ENCODE results near the gene PIBF1. TPM values are rescaled to one million over a fixed set of nuclear protein-coding genes. Genes with fewer than 3 reads are reported as not detected.

The PIBF1 gene
- total and polyA plus RNA-seq, 10 of the 15 experiments (the other 5 are each of a cell fraction or from before 2014, with no cell fraction given): 6.4 to 24.5 (median 11.1) TPM

DNA sequence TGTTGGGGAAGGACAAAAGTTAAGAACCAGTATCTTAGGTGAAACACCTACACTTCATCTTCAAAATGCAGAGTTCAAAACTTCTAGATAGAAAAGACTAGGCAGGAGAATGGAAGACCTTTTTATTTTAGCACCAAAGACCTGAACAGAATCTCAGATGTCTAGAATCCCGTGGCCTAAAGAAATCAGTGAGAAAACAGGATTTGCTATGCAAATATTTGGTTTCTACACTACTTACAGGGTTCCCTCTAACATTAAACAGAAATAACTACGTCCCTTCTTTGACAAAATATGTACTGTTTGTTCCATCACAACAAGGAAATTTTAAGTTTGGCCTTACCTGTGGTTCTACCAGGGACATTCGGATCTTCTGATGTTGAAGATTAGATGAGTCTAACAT, 21.7 kb upstream of the PIBF1 start (continued):
- no peak for TF ChIP-seq ZNF384 (IDR thresholded peaks at IDR 0.05; ENCODE audit: borderline replicate concordance, low read depth, low read length)
- TF ChIP-seq KDM1A (IDR thresholded peaks at IDR 0.05; ENCODE audit: borderline replicate concordance): no peak

DNA sequence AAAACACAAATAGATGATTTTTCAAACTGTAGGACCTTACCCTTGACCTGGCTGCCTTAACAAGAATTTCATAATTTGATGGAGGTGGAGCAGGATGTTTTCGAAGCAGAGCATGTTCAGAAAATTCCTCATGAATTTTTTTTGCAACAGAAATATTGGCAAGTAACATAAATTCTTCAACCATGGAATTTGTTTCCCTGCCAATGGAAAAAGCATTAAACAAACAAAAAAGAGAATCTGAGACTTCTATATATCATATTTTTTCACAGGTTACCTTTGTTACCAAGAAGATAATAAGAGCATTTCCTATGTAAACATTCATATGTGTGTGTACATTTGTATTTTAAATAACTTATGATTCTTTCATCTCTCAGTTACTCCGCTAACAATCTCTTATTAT, 18.5 kb upstream of the PIBF1 start:
- Histone ChIP-seq H3K9ac (ENCODE audit: control insufficient read depth, insufficient read depth, low read length) (no peak overlapping the region), H3K4me1 (ENCODE audit: control insufficient read depth, insufficient read depth, low read length) (no peaks in the 10 kb centered on the region), H2AFZ (ENCODE audit: control insufficient read depth, low read depth, low read length) (no peak overlapping the region), H3K27me3 (replicated peaks in 1 of 2; ENCODE audit: control insufficient read depth in 2 of 2, insufficient read depth in 2 of 2, low read length in 1 of 2) (no peaks in the 10 kb centered on the region), H3K4me3 (no peak overlapping the region), H3K79me2 (ENCODE audit: control insufficient read depth, insufficient read depth, low read length) (no peaks in the 10 kb centered on the region), H3K4me2 (ENCODE audit: control insufficient read depth, insufficient read depth) (no peak overlapping the region), H3K27ac (ENCODE audit: control insufficient read depth, insufficient read depth) (no peak overlapping the region), H3K36me3 (ENCODE audit: control insufficient read depth in 2 of 2, insufficient read depth in 2 of 2, low read length in 1 of 2) (peaks cover 0 to 29% of the 10 kb centered on the region in 2 experiments; a peak in 3 of 4 replicates), H3K9me3 (replicated peaks; ENCODE audit: control insufficient read depth, insufficient read depth, low read length) (no peaks in the 10 kb centered on the region), H4K20me1 (ENCODE audit: control insufficient read depth, insufficient read depth) (no peaks in the 10 kb centered on the region)
- ChIA-PET RAD21 (ENCODE audit: unreplicated experiment) (no interaction called here), SMC1A (ENCODE audit: uncharacterized antibody, unreplicated experiment) (interaction anchor here (0.8 kb wide), 1 partner anchor 13 kb away, joined by 3 read pairs; no protein-coding TSS in a partner anchor), CTCF (no interaction called here), POLR2A (no interaction called here)
- ATAC-seq: no peak
- 97% methylated on average over 2 of the region's 2 CpGs for WGBS (ENCODE audit: insufficient coverage, insufficient replicate concordance, low lambda C conversion rate, missing lambda C conversion rate)
- no TSS peak for BruUV-seq (replicated peaks)
- intact Hi-C loops (cut with micrococcal nuclease; ENCODE audit: unreplicated experiment) (no loop called here), in situ Hi-C loops (cut with MboI) (no loop called here)
- DNase-seq (ENCODE audit: low read depth, low spot score): no peak
- FAIRE-seq: no peak
- TF ChIP-seq, protein P1, sequence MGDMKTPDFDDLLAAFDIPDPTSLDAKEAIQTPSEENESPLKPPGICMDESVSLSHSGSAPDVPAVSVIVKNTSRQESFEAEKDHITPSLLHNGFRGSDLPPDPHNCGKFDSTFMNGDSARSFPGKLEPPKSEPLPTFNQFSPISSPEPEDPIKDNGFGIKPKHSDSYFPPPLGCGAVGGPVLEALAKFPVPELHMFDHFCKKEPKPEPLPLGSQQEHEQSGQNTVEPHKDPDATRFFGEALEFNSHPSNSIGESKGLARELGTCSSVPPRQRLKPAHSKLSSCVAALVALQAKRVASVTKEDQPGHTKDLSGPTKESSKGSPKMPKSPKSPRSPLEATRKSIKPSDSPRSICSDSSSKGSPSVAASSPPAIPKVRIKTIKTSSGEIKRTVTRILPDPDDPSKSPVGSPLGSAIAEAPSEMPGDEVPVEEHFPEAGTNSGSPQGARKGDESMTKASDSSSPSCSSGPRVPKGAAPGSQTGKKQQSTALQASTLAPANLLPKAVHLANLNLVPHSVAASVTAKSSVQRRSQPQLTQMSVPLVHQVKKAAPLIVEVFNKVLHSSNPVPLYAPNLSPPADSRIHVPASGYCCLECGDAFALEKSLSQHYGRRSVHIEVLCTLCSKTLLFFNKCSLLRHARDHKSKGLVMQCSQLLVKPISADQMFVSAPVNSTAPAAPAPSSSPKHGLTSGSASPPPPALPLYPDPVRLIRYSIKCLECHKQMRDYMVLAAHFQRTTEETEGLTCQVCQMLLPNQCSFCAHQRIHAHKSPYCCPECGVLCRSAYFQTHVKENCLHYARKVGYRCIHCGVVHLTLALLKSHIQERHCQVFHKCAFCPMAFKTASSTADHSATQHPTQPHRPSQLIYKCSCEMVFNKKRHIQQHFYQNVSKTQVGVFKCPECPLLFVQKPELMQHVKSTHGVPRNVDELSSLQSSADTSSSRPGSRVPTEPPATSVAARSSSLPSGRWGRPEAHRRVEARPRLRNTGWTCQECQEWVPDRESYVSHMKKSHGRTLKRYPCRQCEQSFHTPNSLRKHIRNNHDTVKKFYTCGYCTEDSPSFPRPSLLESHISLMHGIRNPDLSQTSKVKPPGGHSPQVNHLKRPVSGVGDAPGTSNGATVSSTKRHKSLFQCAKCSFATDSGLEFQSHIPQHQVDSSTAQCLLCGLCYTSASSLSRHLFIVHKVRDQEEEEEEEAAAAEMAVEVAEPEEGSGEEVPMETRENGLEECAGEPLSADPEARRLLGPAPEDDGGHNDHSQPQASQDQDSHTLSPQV (IDR thresholded peaks at IDR 0.05): no peak
- TF ChIP-seq SUZ12 (IDR thresholded peaks at IDR 0.05; ENCODE audit: unreplicated experiment): no peak
- no peak for TF ChIP-seq MYC (IDR thresholded peaks at IDR 0.05; ENCODE audit: insufficient read depth, insufficient read length, insufficient replicate concordance, low read length, severe bottlenecking)
- TF ChIP-seq NFYB (IDR thresholded peaks at IDR 0.05; ENCODE audit: insufficient read depth, low read depth, low read length): no peak
- no peak for TF ChIP-seq CEBPB (IDR thresholded peaks at IDR 0.05; ENCODE audit: borderline replicate concordance in 1 of 2, low read depth in 2 of 2, low read length in 2 of 2)
- no peak for TF ChIP-seq ZNF622 (IDR thresholded peaks at IDR 0.05)
- no peak for TF ChIP-seq SMAD1 (IDR thresholded peaks at IDR 0.05; ENCODE audit: low read depth, partially characterized antibody)
- TF ChIP-seq, protein P2, sequence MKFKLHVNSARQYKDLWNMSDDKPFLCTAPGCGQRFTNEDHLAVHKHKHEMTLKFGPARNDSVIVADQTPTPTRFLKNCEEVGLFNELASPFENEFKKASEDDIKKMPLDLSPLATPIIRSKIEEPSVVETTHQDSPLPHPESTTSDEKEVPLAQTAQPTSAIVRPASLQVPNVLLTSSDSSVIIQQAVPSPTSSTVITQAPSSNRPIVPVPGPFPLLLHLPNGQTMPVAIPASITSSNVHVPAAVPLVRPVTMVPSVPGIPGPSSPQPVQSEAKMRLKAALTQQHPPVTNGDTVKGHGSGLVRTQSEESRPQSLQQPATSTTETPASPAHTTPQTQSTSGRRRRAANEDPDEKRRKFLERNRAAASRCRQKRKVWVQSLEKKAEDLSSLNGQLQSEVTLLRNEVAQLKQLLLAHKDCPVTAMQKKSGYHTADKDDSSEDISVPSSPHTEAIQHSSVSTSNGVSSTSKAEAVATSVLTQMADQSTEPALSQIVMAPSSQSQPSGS (IDR thresholded peaks at IDR 0.05; ENCODE audit: low read length): no peak
- no peak for TF ChIP-seq CBX3 (IDR thresholded peaks at IDR 0.05; ENCODE audit: borderline replicate concordance, low read depth)
- TF ChIP-seq, protein P3, sequence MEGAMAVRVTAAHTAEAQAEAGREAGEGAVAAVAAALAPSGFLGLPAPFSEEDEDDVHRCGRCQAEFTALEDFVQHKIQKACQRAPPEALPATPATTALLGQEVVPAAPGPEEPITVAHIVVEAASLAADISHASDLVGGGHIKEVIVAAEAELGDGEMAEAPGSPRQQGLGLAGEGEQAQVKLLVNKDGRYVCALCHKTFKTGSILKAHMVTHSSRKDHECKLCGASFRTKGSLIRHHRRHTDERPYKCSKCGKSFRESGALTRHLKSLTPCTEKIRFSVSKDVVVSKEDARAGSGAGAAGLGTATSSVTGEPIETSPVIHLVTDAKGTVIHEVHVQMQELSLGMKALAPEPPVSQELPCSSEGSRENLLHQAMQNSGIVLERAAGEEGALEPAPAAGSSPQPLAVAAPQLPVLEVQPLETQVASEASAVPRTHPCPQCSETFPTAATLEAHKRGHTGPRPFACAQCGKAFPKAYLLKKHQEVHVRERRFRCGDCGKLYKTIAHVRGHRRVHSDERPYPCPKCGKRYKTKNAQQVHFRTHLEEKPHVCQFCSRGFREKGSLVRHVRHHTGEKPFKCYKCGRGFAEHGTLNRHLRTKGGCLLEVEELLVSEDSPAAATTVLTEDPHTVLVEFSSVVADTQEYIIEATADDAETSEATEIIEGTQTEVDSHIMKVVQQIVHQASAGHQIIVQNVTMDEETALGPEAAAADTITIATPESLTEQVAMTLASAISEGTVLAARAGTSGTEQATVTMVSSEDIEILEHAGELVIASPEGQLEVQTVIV (IDR thresholded peaks at IDR 0.05; ENCODE audit: borderline replicate concordance, partially characterized antibody): no peak
- TF ChIP-seq CBFB (IDR thresholded peaks at IDR 0.05; ENCODE audit: low read depth): no peak

Data from GM12878 (cell line).